Ectodermal cell (in vitro differentiated cells): ENCODE data around the gene CUEDC1.
"Not testable (repeated sequence)": the region's sequence is repeated elsewhere in the genome, so short reads cannot be mapped to it uniquely, and the experiment has no call there.

ENCODE experiments used
- H3K27ac ChIP-seq: 2 replicates; pipeline ENCODE4 v1.7.0; 2013; ENCODE audit warnings: mild to moderate bottlenecking, low read depth, low read length; ENCODE audit not compliant: insufficient read depth, poor library complexity, severe bottlenecking
- H3K27me3 ChIP-seq: 2 replicates; pipeline ENCODE4 v1.7.0; 2013; ENCODE audit warnings: mild to moderate bottlenecking, low read length; ENCODE audit not compliant: insufficient read depth, control insufficient read depth, poor library complexity, severe bottlenecking
- H3K36me3 ChIP-seq: one replicate; pipeline ENCODE4 v1.7.0; 2013; ENCODE audit warnings: low read length; ENCODE audit not compliant: control insufficient read depth, insufficient read depth
- H3K4me1 ChIP-seq: one replicate; pipeline ENCODE4 v1.7.0; 2013; ENCODE audit warnings: low read length; ENCODE audit not compliant: control insufficient read depth, insufficient read depth
- H3K4me3 ChIP-seq: 2 replicates; pipeline ENCODE4 v1.7.0; 2013; ENCODE audit warnings: low read depth, low read length, control low read depth; ENCODE audit not compliant: insufficient read depth
- H3K9me3 ChIP-seq: 2 replicates; pipeline ENCODE4 v1.7.0; 2013; ENCODE audit warnings: mild to moderate bottlenecking, low read length, moderate library complexity; ENCODE audit not compliant: control insufficient read depth
- WGBS, 2 experiments: methylation state at CpG; one replicate each; pipeline ENCODE4 v1.1.7; 2013; ENCODE audit warnings: missing lambda C conversion rate in 2 of 2; 5-methylcytosine and 5-hydroxymethylcytosine counted together

CUEDC1 gene

GRCh38 chr17:57970710-57971109, 15.5 kb upstream of the CUEDC1 start:
- no peak overlapping the region for H3K27ac ChIP-seq
- no peak overlapping the region for H3K4me3 ChIP-seq
- peaks cover 14% of the 10 kb centered on the region for H3K36me3 ChIP-seq
- 72 to 74% methylated on average over 4 of the region's 4 CpGs for WGBS, 2 experiments
- H3K9me3 ChIP-seq = no peaks in the 10 kb centered on the region
- no peaks in the 10 kb centered on the region for H3K27me3 ChIP-seq
- H3K4me1 ChIP-seq = no peaks in the 10 kb centered on the region

- Histone ChIP-seq H3K27me3 (no peaks in the 10 kb centered on the region), H3K4me1 (no peaks in the 10 kb centered on the region), H3K4me3 (no peak overlapping the region), H3K36me3 (no peaks in the 10 kb centered on the region), H3K27ac (no peak overlapping the region), H3K9me3 (no peaks in the 10 kb centered on the region)
- WGBS, 2 experiments = 75 to 86% methylated on average over 1 of the region's 1 CpG
These were observed 13.2 kb upstream of the CUEDC1 start for GRCh38 chr17:57968456-57968855.

GRCh38 chr17:57966875-57967274, 11.7 kb upstream of the CUEDC1 start:
- Histone ChIP-seq H3K27ac (no peak overlapping the region), H3K9me3 (no peaks in the 10 kb centered on the region), H3K4me3 (no peak overlapping the region), H3K36me3 (no peaks in the 10 kb centered on the region), H3K4me1 (no peaks in the 10 kb centered on the region), H3K27me3 (no peaks in the 10 kb centered on the region)
- 88 to 90% methylated on average over 5 of the region's 5 CpGs for WGBS, 2 experiments

DNA sequence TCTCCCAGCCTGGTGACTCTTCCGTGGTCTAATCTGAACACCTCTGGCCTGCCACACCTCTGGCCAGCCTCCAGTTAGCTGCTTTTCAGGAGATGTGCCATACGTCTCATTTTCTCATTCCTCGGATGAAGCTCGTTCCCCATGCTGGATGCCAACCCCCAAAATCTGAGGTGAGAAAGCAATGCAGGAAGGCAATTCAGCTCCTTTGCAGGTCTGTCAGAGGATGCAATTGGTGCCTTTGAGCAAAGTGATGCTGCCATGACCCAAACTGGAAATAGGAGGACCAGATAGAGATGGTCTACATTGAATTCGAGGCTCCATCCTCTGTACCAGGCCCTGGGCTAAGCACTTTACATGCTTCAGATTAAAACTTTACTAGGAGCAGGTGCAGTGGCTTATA, 11.0 kb upstream of the CUEDC1 start:
- Histone ChIP-seq H3K36me3 (no peaks in the 10 kb centered on the region), H3K4me1 (no peaks in the 10 kb centered on the region), H3K27me3 (no peaks in the 10 kb centered on the region), H3K9me3 (no peaks in the 10 kb centered on the region), H3K27ac (no peak overlapping the region), H3K4me3 (no peak overlapping the region)
- WGBS, 2 experiments = 95% methylated on average over 5 of the region's 5 CpGs

DNA sequence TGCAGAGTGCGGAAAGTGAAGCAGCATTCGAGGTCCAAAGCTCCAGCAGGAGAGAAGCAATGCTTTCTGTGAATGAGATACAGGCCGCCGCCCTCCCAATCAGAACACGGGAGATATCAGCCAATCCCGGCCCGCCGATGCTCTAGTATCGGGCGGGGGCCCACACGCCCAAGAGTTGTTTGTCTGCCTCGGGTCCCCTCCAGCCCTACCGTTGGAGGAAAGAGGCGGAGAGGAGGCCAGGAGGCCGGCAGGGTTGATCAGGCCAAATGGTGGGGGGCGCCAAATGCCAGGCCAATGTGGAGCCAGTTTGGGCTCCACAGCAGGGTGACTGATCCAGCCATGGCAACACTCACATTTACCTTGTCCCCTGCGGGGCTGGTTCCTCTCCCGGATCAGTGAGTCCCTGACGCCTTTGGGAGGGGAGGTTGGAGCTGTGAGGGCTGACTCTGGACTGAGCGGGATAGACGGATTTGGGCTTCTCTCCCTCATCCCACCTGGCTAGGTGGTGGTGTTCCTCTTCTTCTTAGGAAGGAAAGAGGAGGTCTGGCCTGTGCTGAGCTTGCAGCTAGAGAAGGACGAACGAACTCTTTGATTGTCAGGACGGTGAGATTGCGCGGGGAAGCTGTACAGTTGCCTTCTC, 10.4 kb upstream of the CUEDC1 start:
- H3K4me1 ChIP-seq = no peaks in the 10 kb centered on the region

DNA sequence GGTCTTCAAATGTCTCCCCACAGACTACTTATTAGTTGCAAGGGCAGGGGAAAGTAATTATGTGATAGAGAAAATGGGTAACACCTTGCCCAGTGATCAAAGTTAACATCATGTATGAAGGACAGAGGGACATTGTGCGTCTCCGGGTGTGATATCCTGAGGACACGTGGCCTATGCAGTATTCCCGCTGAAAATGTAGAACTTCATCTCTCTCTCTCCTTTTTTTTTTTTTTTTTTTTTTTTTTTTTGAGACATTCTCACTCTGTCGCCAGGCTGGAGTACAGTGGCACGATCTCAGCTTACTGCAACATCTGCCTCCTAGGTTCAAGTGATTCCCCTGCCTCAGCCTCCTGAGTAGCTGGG, 7.9 kb upstream of the CUEDC1 start:
- no peaks in the 10 kb centered on the region for H3K4me1 ChIP-seq
- H3K9me3 ChIP-seq = no peaks in the 10 kb centered on the region
- no peak overlapping the region for H3K4me3 ChIP-seq
- WGBS, 2 experiments = 89 to 92% methylated on average over 6 of the region's 6 CpGs
- H3K27ac ChIP-seq = no peak overlapping the region
- H3K27me3 ChIP-seq = no peaks in the 10 kb centered on the region
- no peaks in the 10 kb centered on the region for H3K36me3 ChIP-seq

More for the DNA sequence above, 10.4 kb upstream of the CUEDC1 start:
- Histone ChIP-seq H3K36me3 (no peaks in the 10 kb centered on the region), H3K27me3 (no peaks in the 10 kb centered on the region), H3K27ac (no peak overlapping the region), H3K4me3 (no peak overlapping the region), H3K9me3 (no peaks in the 10 kb centered on the region)
- WGBS, 2 experiments = 89 to 91% methylated on average over 26 of the region's 26 CpGs

- Histone ChIP-seq H3K9me3 (no peaks in the 10 kb centered on the region), H3K27me3 (peaks cover 5% of the 10 kb centered on the region), H3K27ac (no peak overlapping the region), H3K4me1 (peaks cover 4% of the 10 kb centered on the region), H3K36me3 (no peaks in the 10 kb centered on the region), H3K4me3 (no peak overlapping the region)
- WGBS, 2 experiments = 86 to 87% methylated on average over 8 of the region's 8 CpGs
These were observed 7.3 kb upstream of the CUEDC1 start for GRCh38 chr17:57962279-57963148.

DNA sequence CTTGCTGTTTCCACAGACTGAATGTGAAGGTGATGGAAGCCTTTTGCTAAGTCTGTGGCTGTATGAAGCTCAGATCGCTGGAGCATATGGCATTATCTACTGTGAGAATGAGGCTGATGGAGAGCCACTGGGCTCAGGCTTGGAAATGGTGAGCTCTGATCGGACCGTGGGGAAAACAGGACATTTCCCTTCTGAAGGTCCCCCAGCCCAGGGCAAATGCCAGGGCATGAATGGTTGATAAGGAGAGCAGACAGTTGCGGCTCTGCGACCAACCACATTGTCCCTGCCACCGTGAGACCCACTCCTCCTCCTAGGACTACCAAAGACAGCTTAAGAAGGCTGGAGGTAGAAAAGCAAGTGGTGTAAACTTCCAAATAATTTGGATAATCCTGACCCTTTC, 4.7 kb upstream of the CUEDC1 start:
- Histone ChIP-seq H3K27ac (no peak overlapping the region), H3K4me1 (peaks cover 8% of the 10 kb centered on the region), H3K4me3 (no peak overlapping the region), H3K36me3 (no peaks in the 10 kb centered on the region), H3K27me3 (peaks cover 28% of the 10 kb centered on the region), H3K9me3 (no peaks in the 10 kb centered on the region)
- WGBS, 2 experiments = 85 to 92% methylated on average over 6 of the region's 6 CpGs

DNA sequence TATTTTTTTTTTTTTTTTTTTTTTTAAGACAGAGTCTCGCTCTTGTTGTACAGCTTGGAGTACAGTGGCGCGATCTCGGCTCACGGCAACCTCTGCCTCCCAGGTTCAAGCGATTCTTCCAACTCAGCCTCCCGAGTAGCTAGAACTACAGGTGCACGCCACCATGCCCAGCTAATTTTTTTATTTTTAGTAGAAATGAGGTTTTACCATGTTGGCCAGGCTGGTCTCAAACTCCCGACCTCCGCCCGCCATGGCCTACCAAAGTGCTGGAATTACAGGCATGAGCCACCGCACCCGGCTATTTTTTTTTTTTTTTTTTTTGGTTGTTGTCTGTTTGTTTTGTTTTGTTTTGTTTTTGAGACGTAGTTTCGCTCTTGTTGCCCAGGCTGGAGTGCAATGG, 3.2 kb upstream of the CUEDC1 start:
- WGBS, 2 experiments = 94 to 96% methylated on average over 15 of the region's 15 CpGs
- Histone ChIP-seq H3K4me1 (peaks cover 15% of the 10 kb centered on the region), H3K27me3 (peaks cover 31% of the 10 kb centered on the region)
- not testable (repeated sequence) for H3K27ac ChIP-seq, H3K9me3 ChIP-seq, H3K4me3 ChIP-seq, H3K36me3 ChIP-seq

- H3K27ac ChIP-seq = no peak overlapping the region
- H3K9me3 ChIP-seq = no peaks in the 10 kb centered on the region
- H3K4me1 ChIP-seq = peaks cover 15% of the 10 kb centered on the region
- H3K27me3 ChIP-seq = peaks cover 32% of the 10 kb centered on the region
- 84 to 92% methylated on average over 3 of the region's 3 CpGs for WGBS, 2 experiments
- no peak overlapping the region for H3K4me3 ChIP-seq
- no peaks in the 10 kb centered on the region for H3K36me3 ChIP-seq
These were observed 2.7 kb upstream of the CUEDC1 start for GRCh38 chr17:57957886-57958285.
